SK-N-MC (cell line): ENCODE results near the gene DRICH1.
"Not testable (repeated sequence)": the region's sequence is repeated elsewhere in the genome, so short reads cannot be mapped to it uniquely, and the experiment has no call there.

Source experiments
- DNase-seq: peaks from one replicate; pipeline ENCODE4 v3.0.0-alpha.2; 2011; ENCODE audit warnings: low read depth, low spot score
- H3K27ac ChIP-seq: fragments of 200-600 bp; sonication (generic); 2 replicates; pipeline ENCODE4 v1.5.1; 2016; ENCODE audit warnings: mixed run types
- H3K36me3 ChIP-seq: fragments of 200-600 bp; sonication (generic); 2 replicates; pipeline ENCODE4 v1.6.1; 2017; ENCODE audit warnings: antibody characterized with exemption, low read length, mixed read lengths; ENCODE audit not compliant: insufficient read depth
- H3K4me3 ChIP-seq: fragments of 200-600 bp; sonication (generic); 2 replicates; pipeline ENCODE4 v1.5.1; 2016
- H3K9ac ChIP-seq: fragments of 200-600 bp; sonication (generic); 2 replicates; pipeline ENCODE4 v1.8.0; 2017; ENCODE audit warnings: mixed run types, mixed read lengths; ENCODE audit not compliant: insufficient read length
- H3K9me3 ChIP-seq: fragments of 200-600 bp; sonication (generic); 2 replicates; pipeline ENCODE4 v1.6.1; 2017; ENCODE audit warnings: low read depth, mild to moderate bottlenecking, antibody characterized with exemption, low read length, moderate library complexity, mixed read lengths
- EZH2 ChIP-seq: fragments of 200-600 bp; sonication (generic); IDR thresholded peaks from one replicate; pipeline ENCODE4 v1.6.1; 2017; ENCODE audit warnings: antibody characterized with exemption
- FOXP2 ChIP-seq: optimal IDR thresholded peaks from 2 replicates; pipeline ENCODE3; 2011; ENCODE audit warnings: mild to moderate bottlenecking, moderate library complexity; ENCODE audit not compliant: insufficient read depth; ENCODE audit errors: extremely low read length, control extremely low read depth
- POLR2AphosphoS5 ChIP-seq: IDR thresholded peaks from 2 replicates; pipeline ENCODE4 v1.6.1; 2012; ENCODE audit warnings: mild to moderate bottlenecking, low read depth, low read length, borderline replicate concordance

Gene DRICH1

DNA sequence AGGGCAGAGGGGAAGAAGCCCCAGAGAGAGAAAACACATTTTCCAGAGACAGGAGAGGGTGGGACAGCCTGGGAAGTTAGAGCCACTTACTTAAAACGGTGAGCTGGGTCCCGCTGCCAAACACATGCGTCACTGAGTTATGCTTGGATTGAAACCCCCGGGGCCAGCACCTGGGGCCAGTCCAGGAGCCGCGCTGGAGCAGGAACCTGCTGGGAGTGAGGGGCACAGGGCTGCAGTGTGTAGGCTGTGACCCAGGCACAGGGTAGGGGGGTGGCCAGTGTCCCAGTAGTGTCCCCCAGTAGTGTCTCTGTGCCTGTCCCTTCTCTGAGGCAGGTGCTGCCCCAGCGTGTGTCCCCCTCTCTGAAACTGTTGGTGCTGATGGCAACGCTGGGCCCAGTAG lies 57.2 kb downstream of the DRICH1 start:
- H3K9ac ChIP-seq, result no peak overlapping the region
- H3K27ac ChIP-seq, result no peak overlapping the region

DNA sequence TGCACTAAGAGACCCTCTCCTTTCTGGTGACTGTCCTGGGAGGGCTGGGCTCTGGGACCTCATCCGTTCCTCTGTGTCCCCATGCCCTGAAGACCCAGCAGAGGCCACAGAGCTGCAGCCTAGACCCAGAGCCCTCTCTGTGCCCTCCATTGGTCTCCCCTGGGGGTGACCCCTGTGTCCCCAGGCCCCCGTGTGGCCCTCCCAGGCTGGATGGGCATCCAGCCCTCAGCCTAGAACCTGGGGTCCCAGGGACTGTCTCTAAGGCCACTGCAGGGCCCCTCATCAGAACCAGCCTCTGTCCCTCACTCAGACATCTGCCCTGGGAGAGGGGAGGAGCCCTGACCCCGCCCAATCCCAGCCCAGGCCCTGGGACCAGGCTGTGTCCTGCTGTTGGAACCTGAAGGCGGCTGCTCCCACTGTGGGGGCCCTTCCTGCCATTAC lies 57.7 kb downstream of the DRICH1 start:
- H3K36me3 ChIP-seq, result no peaks in the 10 kb centered on the region
- H3K27ac ChIP-seq, result no peak overlapping the region
- H3K9ac ChIP-seq, result no peak overlapping the region
- no peak for DNase-seq
- H3K9me3 ChIP-seq, result no peaks in the 10 kb centered on the region
- TF ChIP-seq POLR2AphosphoS5 (no peak), FOXP2 (no peak), EZH2 (no peak)
- no peak overlapping the region for H3K4me3 ChIP-seq

More for the DNA sequence above, 57.2 kb downstream of the DRICH1 start:
- H3K4me3 ChIP-seq, result no peak overlapping the region
- H3K9me3 ChIP-seq, result no peaks in the 10 kb centered on the region
- TF ChIP-seq POLR2AphosphoS5, result no peak
- TF ChIP-seq FOXP2, result no peak
- no peak for TF ChIP-seq EZH2
- DNase-seq, result no peak
- H3K36me3 ChIP-seq, result no peaks in the 10 kb centered on the region

DNA sequence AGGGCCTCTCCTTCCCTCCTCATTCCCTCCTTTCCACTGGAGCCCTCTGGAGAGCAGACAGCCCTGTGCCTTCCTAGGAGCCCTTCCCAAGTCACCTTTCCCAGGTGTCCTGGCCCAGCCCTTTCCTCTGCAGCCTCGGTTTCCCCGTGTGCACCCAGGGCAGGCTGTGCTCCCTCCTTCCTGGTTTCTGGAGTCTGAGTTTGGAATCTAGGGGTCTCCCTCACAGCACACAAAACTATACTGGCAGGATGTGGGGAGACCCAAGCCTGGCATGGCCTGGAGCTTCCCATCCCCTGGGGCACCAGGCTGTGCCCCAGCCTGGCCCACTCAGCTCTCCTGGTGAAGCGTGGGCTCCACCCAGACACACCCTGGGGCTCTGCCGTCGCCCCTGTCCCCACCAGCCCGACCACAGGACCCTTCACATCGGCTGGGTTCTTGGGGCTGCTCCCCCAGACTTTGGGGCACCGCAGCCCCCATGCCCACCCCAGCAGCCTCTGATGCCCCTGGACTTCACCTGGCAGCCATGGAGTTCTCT lies 58.4 kb downstream of the DRICH1 start:
- not testable (repeated sequence) for H3K27ac ChIP-seq, H3K36me3 ChIP-seq, DNase-seq, H3K9ac ChIP-seq, H3K9me3 ChIP-seq, H3K4me3 ChIP-seq

DNA sequence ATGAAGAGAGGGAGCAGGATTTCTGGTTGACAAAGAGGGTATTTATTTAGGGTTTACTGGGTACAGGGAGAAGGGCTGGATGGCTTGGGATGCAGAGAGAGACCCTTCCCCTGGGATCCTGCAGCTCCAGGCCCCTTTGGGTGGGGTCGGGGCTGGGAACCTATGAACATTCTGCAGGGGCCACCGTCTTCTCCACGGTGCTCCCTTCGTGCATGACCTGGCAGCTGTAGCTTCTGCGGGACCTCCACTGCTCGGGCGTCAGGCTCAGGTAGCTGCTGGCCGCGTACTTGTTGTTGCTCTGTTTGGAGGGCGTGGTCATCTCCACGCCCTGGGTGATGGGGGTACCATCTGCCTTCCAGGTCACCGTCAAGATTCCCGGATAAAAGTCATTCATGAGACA lies 59.0 kb downstream of the DRICH1 start:
- not testable (repeated sequence) for H3K36me3 ChIP-seq, H3K9ac ChIP-seq, H3K4me3 ChIP-seq, DNase-seq, H3K27ac ChIP-seq, H3K9me3 ChIP-seq

DNA sequence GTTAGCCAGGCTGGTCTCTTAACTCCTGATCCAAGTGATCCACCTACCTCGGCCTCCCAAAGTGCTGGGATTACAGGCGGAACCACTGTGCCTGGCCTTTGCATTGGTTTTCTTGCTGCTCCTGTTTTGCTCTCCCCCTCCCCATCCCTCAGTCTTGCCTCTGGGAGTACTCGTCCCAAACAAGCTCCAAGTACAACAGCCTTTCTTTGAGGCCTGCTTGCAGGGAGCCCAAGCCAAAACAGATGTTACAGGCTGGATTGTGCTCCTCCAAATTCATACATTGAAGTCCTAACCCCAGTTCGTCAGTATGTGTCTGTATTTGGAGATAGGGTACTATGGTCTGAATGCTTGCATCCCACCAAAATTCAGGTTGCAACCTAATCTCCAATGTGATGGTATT lies 60.6 kb downstream of the DRICH1 start:
- Histone ChIP-seq H3K36me3 (no peaks in the 10 kb centered on the region), H3K27ac (no peak overlapping the region), H3K9ac (no peak overlapping the region), H3K9me3 (no peaks in the 10 kb centered on the region), H3K4me3 (no peak overlapping the region)
- TF ChIP-seq EZH2, result no peak
- no peak for TF ChIP-seq FOXP2
- no peak for TF ChIP-seq POLR2AphosphoS5
- no peak for DNase-seq

DNA sequence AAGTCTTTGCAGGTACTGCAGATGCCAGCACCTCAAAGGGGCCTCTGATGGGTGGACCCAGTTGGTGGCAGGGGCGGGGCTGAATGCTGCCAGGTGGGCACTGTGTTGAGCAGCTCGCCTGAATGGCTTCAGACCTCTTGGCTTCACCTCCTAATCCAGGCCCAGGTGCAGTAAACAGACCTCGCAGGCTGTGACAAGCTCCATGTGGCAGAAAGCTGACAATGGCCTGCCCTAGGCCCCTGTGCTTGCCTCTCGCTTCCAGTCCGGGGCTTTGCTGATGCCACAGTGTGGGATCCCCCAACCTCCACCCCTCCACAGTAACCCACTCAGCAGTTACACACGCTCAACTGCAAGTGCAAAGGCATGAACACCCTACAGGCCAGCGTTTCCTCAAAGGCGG lies 61.4 kb downstream of the DRICH1 start:
- TF ChIP-seq POLR2AphosphoS5 (no peak), EZH2 (no peak)
- Histone ChIP-seq H3K9ac (no peak overlapping the region), H3K4me3 (no peak overlapping the region), H3K9me3 (no peaks in the 10 kb centered on the region), H3K36me3 (no peaks in the 10 kb centered on the region), H3K27ac (no peak overlapping the region)
- no peak for DNase-seq

DNA sequence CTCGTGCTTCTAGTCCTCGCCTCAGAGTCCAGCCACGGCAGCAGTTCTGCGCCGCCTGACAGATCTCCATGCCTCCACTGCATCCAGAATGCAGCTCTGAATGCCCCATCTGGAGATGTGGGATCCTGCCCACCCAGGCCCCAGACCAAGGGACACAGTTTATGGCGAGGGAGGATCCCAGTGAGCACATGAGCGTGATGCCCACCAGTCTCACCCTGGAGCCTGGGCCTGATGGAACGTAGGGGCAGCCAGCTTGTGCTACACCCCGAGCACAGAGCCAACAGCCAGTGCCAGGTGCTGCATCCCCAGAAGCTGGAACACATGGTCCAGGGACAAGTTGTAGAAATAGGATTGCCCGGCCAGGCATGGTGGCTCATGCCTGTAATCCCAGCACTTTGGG lies 62.4 kb downstream of the DRICH1 start:
- H3K36me3 ChIP-seq, result no peaks in the 10 kb centered on the region
- no peak overlapping the region for H3K4me3 ChIP-seq
- H3K9me3 ChIP-seq, result no peaks in the 10 kb centered on the region
- no peak for DNase-seq
- H3K27ac ChIP-seq, result no peak overlapping the region
- H3K9ac ChIP-seq, result no peak overlapping the region
- TF ChIP-seq EZH2 (no peak), FOXP2 (no peak), POLR2AphosphoS5 (no peak)

DNA sequence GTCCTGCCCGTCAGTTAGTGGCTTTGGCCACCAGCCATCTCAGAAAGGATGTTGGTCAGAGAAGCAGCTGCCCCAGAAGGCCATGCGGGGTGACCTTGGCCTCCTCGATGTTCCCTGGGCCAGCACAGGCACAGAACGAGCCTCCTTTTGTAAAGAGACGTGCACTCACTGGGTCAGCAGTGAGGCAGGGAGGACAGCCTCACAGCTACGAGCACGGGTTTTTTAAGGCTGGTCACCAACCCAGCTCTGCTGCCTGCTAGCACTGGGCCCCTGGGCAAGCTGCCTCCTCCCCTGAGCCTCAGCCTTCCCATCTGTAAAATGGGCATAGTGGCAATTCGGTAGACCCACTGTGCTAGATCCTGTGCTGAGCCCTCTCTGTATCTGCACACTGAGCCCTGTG lies 62.8 kb downstream of the DRICH1 start:
- no peak for TF ChIP-seq FOXP2
- no peak for TF ChIP-seq POLR2AphosphoS5
- TF ChIP-seq EZH2, result no peak
- no peak overlapping the region for H3K4me3 ChIP-seq
- H3K27ac ChIP-seq, result no peak overlapping the region
- no peaks in the 10 kb centered on the region for H3K36me3 ChIP-seq
- no peaks in the 10 kb centered on the region for H3K9me3 ChIP-seq
- DNase-seq, result no peak
- no peak overlapping the region for H3K9ac ChIP-seq

DNA sequence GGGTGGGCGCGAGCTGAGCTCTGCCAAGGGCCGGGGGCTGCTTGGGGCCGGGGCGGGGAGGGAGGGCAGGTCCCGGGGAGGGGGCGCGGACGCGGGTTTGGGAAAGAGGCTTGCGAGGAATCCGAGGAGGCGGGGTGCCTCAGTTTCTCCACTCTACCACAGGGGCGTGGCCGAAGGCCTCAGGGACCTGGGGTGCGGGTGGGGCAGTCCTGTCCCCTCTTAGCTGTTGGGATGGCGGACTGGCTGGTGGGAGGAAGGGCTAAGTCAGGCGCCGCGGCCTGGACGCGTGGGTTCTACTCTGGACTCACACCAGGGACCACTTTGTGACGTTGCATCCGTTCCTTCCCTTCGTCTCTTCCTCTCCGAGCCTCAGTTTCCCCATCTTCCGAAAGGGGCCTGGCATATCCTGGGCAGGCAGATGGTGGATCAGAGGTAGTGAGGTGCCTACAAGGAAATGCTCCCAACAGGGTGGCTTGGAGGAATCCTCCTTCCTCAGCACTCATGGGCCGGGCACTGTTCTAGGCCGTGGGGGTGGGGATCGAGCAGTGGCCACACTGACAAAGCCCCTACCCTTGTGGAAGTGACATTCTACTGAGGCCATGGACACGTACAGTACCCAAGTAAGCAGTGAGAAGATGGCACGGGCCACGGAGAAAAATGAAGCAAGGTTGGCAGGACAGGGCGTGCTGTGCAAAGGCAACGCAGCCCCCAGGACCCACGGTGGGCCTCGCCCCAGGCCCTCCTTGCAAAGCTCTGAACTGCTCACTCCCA lies 65.2 kb downstream of the DRICH1 start:
- DNase-seq, result no peak
- Histone ChIP-seq H3K4me3 (peak overlapping the region; percentile 74), H3K9ac (peak overlapping the region; percentile 47), H3K9me3 (no peaks in the 10 kb centered on the region), H3K36me3 (no peaks in the 10 kb centered on the region), H3K27ac (no peak overlapping the region)
- no peak for TF ChIP-seq EZH2
- TF ChIP-seq POLR2AphosphoS5, result no peak
- no peak for TF ChIP-seq FOXP2
